ENCODE measurements around the gene NUP107.

The NUP107 gene

DNA sequence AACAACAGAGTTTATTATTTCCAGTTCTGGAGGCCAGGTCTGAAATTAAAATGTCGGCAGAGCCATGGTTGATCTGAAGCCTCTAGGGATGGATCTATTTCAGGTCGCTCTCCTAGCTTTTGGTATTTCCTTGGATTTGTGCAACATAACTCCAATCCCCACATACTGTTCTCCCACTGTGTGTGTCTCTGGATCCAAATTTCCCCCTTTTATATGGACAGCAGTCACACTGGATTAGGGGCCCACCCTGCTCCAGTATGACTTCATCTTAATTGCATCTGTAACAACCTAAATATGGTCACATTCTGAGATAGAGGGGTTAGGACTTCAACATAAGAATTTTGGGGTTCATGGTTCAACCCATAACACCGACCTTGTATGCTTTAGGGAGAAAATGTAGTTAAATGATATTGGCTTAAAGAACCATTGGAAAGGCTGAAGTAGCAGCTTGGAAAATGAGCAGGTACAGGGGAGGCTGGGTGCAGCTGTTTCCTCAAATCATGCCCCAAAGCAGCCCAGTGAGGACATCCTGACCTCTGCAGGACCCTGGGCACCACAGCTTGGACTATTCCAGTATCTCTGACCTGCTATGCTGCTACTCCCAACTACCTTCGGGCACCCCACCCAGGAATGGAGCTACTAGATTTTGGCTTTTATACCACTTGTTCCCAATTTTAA is 107.3 kb downstream of the NUP107 start:
- Histone ChIP-seq H3K9me3 (ENCODE audit: insufficient read depth, low read length, severe bottlenecking) (no peaks in the 10 kb centered on the region), H3K4me1 (ENCODE audit: insufficient read depth, low read length) (no peaks in the 10 kb centered on the region), H3K4me2 (ENCODE audit: insufficient read depth, low read length) (no peak overlapping the region), H3K36me3 (ENCODE audit: insufficient read depth, low read length) (no peaks in the 10 kb centered on the region), H3K27ac (ENCODE audit: low read length) (no peak overlapping the region), H3K27me3 (ENCODE audit: insufficient read depth, low read length, poor library complexity) (no peaks in the 10 kb centered on the region), H2AFZ (ENCODE audit: low read depth, low read length) (no peak overlapping the region), H4K20me1 (ENCODE audit: insufficient read depth, low read length) (no peaks in the 10 kb centered on the region), H3K9ac (ENCODE audit: low read depth, low read length) (no peak overlapping the region), H3K4me3 (ENCODE audit: low read depth in 1 of 2, low read length in 2 of 2) (no peak overlapping the region), H3K79me2 (ENCODE audit: insufficient read depth, low read length) (no peaks in the 10 kb centered on the region)
- TF ChIP-seq CTCF (IDR thresholded peaks at IDR 0.05; ENCODE audit: borderline replicate concordance, extremely low read depth, low read length, poor library complexity, severe bottlenecking) (no peak), EZH2 (IDR thresholded peaks at IDR 0.05; ENCODE audit: borderline replicate concordance, low read depth, low read length, severe bottlenecking) (no peak)
- DNase-seq: no peak
- no peak for ATAC-seq (ENCODE audit: insufficient read depth, low read depth)

GRCh38 chr12:68794653-68795251 is 108.0 kb downstream of the NUP107 start:
- H3K36me3 ChIP-seq (ENCODE audit: insufficient read depth, low read length): no peaks in the 10 kb centered on the region
- H3K9ac ChIP-seq (ENCODE audit: low read depth, low read length): no peak overlapping the region
- no peak for DNase-seq
- no peak overlapping the region for H3K4me2 ChIP-seq (ENCODE audit: insufficient read depth, low read length)
- H3K4me1 ChIP-seq (ENCODE audit: insufficient read depth, low read length): no peaks in the 10 kb centered on the region
- H3K27ac ChIP-seq (ENCODE audit: low read length): no peak overlapping the region
- ATAC-seq (ENCODE audit: insufficient read depth, low read depth): no peak
- H3K27me3 ChIP-seq (ENCODE audit: insufficient read depth, low read length, poor library complexity): no peaks in the 10 kb centered on the region
- TF ChIP-seq EZH2 (IDR thresholded peaks at IDR 0.05; ENCODE audit: borderline replicate concordance, low read depth, low read length, severe bottlenecking): no peak
- TF ChIP-seq CTCF (IDR thresholded peaks at IDR 0.05; ENCODE audit: borderline replicate concordance, extremely low read depth, low read length, poor library complexity, severe bottlenecking): no peak
- no peaks in the 10 kb centered on the region for H3K9me3 ChIP-seq (ENCODE audit: insufficient read depth, low read length, severe bottlenecking)
- H3K4me3 ChIP-seq (ENCODE audit: low read depth in 1 of 2, low read length in 2 of 2): no peak overlapping the region
- no peaks in the 10 kb centered on the region for H3K79me2 ChIP-seq (ENCODE audit: insufficient read depth, low read length)
- H2AFZ ChIP-seq (ENCODE audit: low read depth, low read length): no peak overlapping the region
- H4K20me1 ChIP-seq (ENCODE audit: insufficient read depth, low read length): no peaks in the 10 kb centered on the region

All from DND-41 (cell line).